ENCODE data around the gene LINS1.
"Not testable (repeated sequence)": the region's sequence is repeated elsewhere in the genome, so short reads cannot be mapped to it uniquely, and the experiment has no call there.

Gene LINS1

DNA sequence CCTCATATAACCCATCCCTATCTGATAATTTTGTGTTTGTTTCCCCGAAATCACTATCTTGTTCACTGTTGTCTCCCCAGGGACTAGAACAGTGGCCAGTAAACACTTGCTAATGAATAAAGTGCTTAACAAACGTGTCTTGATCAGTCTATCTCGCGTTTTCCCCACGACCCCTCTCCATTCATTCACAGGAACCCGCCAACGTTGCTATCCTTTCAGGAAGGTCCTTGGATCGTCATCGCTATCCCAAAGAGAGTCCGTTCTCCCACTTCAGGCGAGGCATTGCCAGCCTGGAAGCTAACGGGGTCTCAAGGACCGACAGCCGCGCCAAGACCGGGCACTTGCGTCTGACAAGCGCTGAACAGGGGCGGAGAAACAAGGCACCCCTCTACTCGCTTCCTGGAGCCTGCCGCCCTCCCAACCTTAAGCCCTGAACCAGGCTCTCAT, 344 bp downstream of the LINS1 start:
- DNase-seq: no peak

DNA sequence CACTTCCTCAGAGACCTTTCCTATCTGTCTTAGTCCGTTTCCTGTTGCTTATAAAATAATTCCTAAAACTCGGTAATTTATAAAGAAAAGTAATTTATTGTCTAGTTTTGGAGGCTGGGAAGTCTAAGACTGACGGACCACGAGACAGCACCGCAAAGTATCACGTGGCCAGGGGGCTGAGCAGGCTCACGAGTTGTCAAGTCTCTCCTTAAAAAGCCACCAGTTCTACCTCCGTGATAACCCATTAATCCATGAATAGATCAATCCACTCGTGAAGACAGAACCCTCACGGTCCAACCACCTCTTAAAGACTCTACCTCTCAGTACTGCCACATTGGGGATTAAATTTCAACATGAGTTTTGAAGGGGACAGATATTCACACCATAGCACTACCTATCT, 821 bp downstream of the LINS1 start:
- peak; percentile 36 for DNase-seq

DNA sequence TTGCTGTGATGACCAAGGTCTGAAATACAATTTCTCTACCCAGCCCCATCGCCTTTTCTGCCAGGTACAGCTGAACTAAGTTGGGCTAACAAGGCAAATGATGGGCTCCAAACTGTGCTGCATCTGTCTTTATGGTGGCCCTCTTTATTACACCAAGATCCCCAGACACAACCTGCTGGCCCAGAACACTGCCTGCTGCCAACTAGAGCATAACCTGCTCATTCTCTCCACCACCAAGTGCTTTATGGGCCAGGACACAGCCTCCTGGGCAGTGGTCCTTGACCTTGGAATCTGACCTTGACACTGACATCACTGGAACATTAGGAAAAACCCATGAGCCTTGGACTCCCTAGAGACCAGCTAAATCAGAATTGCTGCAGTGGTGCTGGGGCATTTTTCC, 3.3 kb downstream of the LINS1 start:
- DNase-seq: no peak

DNA sequence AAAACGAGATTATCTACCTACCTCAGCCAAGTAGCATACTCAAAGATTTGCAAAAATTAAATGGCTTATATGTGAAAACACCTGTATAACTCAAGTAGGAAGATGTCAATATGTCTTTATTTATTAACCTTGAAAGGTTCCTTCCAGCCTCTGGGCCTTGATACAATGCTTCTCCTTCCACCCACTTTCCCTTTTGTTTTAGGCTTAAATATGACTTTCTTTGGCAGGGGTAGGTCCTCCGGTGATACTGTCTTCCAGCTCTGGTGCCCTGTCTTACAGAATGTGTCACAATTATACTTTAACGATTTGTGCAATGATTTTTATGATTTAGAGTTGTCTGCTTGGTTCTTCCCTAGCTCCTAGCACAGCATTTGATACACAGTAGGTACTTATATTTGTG, 4.1 kb downstream of the LINS1 start:
- no peak for DNase-seq

DNA sequence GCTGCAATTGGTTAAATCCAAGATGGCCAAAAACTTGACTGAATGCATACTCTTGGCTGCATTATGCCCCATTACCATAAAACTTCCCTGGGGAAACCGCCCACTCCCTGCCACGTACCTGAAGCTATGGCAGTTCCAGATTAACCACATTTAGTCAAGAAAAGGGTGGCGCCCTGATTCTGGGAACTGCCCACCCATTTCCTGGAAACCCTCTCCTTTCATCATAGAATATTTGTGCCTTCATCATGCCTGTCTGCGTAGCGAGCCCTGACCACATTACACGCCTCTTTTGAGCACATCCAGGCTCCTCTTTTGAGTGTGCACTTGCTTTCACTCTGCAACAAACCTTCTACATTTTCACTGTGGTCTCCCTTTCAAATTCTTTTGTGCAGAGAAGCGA, 5.2 kb downstream of the LINS1 start:
- peak; percentile 83 for DNase-seq

DNA sequence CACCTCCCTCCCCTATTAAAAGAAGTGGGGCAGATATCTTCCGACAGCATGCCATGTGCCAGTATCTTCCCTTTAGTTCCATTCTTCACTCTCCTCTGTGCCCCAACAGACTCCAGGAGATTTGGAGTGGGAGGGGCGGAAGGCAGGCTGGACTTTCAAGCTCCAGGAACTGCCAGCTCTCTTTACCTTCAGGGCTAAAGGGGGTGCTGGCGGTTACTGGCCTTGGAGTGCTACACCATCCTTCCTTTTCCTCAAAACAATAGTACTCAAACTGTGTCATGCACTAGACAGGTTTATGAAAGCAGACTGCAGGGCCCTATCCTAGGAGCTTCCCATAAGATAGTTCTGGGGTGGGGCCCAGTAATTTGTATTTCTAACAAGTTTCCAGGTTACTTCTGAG, 6.0 kb downstream of the LINS1 start:
- DNase-seq: no peak

DNA sequence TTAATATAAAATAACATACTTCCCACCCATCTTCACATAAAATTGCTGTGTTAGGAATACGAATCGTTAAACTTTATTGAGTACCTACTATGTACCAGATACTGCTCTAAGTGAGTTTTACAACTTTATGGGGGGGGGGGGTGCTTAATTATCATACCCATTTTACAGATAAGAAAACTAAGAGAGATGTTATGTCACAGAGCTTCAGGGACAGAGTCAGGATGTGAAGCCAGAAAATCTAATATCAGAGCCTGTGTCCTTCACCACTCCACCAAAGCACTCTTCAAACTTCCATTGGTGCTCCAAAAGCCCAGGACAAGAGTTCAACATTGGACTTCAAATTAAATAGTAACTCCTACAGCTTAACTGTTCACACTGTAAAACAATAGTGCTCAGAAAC, 8.6 kb downstream of the LINS1 start:
- no peak for DNase-seq

DNA sequence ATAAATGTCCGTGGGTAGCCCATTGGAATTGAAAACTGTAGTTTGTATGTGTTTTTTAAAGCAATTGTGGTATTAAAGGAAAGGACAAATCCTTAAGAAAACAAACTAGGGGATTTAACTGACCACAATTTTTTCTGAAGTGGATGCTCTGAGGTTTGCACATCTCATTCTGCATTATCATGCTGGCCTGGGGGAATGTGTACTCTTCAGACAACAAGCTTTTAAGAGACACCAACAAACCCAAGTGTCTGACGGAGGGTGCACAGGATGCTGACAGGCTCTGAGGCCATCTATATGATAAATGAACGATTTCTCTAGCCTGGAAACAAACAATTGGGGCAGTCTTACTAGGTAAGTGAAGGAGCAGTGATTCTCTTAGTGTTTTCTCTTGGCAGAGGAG, 9.1 kb downstream of the LINS1 start:
- no peak for DNase-seq

DNA sequence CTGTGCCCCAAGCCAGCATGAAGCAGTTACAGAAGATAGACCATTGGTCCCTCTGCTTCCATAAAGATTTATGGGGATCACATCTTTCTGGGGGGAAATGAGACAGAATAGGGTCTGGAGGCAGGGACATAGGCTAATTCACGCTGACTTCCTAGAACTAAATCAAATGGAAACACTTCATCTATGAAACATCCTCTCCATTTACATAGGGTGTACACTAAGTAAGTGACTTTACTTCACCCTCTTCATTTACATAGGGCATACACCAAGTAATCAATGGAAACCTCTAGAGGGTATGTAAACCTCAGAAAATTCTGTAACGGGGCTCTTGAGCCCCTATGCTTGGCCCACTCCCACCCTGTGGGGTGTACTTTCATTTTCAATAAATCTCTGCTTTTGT, 10.1 kb downstream of the LINS1 start:
- DNase-seq: no peak

DNA sequence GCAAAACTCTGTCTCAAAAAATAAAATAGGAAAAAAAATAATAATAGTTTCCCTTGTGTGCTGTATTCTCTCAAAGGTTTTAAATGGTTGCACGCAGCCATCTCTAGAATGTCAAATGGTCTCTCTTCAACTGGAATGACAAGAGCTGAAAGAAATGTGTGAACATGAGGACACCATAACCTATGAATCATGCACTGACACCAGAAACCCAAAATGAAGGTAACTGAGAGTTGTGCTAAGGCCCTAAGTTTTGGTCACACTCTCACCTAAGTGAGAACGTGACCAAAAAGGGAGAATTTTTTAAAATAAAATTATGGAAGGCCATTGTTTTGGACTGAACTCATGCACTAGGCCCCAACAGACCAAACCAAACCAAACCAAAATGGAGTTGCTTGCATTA, 10.8 kb downstream of the LINS1 start:
- DNase-seq: not testable (repeated sequence)

DNA sequence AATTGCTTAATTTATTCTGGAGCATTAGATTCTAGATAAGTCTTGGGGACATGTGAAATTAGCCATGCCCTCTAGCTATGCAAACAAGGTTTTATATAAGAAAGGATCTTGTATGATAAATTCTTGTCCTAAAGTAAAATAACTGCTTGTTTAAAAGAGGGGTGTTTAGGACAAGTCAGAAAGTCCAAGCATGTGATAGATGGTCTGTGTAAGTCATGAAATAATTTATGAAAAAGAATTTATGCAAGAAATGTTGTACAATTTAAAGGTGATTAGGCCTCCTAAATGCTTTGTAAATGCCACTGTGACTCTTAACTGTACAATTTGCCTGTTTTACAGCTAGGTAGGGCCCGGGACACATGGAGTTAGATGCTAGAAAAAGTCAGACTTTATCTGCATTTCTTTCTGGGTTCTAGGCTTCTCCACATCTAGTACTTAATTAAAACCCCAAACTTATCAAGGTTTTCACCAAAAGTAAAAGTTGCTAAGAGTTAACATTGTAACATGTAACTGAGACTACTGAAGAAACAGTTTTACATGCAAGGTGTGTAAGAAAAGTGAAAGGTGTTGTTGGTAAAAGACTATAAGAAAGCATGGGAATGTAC, 13.2 kb downstream of the LINS1 start:
- DNase-seq: no peak

DNA sequence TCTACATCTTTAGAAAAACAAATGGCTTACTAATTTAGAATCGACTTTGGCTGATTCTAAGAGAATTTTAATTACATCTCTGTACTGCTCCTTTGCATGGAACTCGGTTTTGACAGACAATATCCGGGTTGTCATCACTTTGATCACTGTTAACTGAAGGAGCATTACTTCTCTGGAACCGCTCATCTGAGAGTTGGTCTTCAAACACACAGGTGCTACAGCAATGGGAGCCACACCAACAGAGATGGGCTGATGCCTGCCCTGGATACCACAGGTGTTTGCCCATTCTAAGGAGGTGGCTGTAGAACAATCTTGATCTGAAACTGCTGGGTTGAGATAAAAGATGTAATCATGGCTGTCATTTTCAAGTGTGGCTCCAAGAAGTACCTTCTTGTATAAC, 21.6 kb downstream of the LINS1 start:
- DNase-seq: no peak

DNA sequence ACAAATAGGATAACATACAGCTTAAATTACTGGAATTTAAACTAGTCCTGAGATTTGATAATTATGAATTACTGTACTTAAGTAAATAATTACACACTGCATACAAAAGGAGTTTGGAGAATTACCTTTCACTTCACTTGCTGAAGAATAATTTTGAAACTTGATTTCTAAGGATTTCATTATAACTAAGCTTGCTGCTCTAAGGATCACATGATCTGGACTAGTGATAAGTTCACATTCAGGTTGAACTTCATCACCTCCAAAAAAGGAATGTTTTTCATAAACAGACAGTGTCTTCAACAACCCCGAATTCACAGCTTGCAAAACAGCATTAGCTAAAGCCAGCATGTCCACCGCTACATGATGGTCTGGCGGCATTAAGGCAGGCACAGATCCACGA, 28.5 kb downstream of the LINS1 start:
- no peak for DNase-seq

DNA sequence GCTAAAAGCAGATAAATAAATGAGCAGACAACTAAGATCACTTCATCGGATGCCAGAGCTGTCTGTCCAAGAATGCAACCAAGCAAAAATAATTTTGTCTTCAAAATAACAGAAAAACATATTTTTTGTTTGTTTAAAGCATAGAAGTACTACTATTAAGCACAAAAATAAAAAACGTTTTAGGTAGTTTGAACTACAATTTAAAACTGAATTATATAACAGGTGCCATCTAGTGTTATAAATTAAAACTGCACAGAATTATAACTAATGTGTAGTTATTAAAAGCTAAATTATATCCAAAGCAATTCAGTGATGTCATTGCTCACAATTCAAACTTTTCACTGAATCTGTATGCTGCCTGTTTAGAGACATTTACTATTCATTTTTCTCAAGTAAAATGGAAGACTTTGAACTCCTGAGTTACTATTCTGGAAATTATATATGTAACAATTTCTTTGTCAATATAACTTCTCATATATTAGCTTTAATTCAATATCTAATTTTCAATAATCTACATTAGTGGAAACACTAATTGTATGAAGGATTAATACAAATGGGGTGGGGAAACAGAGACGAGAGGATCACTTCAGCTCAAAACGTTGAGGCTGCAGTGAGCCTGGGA, 29.5 kb downstream of the LINS1 start:
- DNase-seq: no peak

DNA sequence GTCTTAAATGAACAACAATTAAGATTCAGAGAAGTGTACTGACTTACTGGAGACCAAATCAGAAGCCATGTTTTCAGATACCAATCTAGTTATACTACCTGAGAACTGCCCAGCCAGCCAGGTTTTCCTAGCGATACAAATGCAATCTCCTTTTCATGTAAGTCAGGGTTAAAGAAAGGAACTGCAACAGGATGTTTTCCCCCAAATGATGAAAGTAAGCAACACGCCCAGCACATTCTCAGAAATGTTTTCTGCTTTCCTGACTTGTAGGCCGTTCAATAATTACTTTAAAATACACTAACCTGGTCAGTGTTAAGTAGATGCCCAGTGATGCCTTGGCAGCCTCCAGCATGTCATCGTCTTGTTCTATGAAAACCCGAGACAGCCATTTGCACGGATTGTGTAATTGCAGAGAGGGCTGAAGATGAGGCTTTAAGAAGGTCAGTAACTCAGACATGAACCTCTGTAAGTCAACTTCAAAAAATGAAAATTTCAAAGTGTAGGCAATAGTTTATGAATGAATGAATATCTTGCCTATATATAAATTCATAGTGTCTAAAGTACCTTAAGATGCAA, 30.3 kb downstream of the LINS1 start:
- no peak for DNase-seq

DNA sequence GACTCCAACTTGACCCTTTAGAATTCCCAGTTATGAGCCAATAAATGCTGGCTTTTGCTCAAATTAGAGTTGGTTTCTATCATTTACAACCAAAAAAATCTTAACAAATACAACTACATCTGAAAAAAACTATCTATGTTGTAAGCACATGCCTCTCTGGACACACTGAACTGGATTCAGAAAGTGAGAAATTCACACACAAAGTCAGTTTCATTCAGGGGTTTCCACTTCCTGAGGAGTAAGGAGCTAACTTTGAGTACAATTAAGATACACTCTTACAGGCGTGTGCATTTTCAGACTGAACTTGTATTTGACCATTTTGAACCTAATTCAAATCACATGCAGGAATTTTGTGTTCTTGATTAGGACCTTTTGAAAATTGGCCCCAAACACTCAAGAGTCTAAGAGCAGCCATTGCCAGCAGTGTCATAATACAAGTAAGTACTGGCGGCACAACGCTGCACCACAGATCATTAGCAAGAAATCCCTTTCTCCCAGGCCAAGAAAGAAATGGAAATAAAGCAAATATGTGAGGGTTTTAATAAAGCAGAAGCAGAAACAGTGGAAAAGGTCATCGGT, 31.2 kb downstream of the LINS1 start:
- no peak for DNase-seq

DNA sequence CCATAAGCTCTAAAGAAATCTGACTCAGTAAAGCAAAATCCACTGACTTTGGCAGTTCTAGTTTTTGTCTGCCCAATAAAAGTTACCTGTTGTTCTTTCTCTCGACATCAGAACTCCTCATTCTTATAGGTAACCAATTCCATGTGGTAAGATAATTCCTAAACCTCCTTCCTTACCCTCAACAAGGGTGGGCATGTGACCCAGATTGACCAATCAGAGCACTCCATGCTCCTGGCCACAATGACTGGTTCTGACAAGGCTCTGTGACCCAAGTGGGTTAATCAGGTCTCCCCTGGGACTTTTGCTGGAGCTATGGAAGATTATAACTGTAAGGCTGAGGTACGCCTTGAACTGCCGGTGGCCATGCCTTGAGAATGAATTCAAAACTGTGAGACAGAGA, 31.7 kb downstream of the LINS1 start:
- DNase-seq: no peak

DNA sequence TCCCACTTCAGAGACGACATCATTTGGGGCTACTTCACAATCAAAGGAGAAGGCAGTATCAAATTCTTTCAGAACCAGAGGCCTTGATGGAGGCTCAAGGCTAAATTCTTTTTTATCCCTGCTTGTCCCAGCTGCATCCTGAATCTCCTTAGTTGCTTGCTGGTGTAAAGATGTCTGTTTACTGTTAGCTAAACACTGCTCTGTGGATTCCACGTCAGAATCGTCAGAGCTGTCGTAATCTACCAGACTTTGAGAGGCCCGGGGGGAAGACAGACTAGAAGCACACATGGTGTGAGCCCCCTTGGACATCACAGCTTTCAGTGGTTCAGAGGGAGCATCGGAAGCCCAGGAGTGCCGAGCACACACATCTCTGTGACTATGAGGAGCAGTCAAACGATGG, 32.6 kb downstream of the LINS1 start:
- no peak for DNase-seq

DNA sequence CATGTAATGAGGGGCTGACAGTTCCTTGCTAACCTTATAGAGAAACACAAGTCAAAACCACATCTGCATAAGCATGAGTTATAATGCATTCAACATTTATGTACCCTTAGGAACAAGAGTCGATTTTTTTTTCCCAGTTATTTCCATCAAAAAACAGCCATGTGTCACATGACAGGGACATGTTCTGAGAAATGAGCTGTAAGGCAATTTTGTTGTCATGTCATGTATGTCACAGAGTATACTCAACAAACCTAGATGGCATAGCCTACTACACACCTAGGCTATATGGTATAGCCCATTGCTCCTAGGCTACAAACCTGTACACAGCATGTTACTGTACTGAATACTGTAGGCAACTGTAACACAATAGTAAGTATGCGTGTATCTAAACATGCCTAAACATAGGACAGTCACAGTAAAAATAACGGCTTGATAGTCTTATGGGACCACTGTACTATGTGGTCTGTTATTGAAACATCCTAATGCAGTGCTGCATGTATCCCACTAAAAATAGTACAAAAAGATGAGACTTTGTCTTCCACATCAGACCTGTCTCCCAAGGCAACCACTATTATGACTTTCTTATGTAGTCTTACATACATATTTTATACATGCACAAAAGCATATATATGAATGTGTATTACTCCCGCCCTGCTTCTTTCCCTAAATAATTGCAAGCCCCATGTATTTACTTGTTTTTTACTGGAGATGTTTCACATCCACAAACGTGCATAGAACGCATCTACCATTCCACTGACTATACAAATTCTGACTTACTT, 34.9 kb downstream of the LINS1 start:
- no peak for DNase-seq

DNA sequence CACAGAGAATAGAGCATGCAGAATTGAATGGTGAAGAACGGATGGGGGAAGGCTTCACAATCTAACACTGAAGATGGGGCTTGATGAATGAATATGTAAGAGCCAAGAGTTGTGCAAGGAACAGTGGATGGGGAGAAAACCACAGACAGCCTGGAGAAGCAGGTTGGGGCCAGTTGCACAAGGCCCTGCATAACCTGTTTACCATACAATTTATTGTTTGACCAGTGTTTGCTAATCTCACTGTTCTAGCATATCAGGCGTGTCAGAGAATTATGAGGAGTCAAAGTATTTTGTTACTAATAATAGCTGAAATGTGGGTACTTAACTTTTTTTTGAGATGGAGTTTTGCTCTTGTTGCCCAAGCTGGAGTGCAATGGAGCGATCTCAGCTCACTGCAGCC, 36.4 kb downstream of the LINS1 start:
- DNase-seq: no peak

DNA sequence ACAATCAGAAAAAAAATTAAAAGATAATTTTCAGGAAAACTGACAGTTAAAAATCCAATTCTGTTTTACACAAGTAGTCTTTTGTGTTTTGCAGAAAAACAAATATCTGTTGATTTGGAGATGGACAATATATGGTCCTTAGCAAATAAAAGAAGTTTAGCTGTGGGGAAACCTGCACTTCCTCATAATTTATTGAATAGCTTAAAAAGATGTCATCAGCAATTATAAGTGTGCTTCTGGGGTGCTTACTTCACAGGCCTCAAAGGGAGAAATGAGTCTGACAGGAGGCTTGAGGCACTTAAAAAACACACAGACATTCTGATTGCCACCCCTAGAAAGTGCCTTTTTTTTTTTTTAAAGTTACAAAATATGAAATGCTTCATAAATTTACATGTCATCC, 41.7 kb downstream of the LINS1 start:
- DNase-seq: no peak

DNA sequence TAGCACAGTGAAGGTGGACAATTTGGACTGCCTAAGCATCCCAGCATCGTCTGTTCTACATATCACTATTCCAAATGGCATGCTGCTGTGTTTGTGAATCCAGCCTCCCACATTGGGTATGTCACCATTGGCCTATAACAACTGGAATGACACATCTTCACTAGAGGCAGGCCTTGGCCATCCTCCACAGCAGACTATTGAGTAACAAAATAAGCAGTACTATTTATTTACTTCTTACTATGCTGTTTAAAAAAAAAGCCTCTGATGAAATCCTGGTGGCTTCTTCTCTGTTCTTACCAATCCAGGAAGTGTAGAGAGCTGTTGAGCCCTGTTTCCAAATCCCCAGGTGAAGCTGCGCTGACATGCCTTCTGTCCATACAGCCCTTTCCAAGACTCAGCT, 42.7 kb downstream of the LINS1 start:
- no peak for DNase-seq

DNA sequence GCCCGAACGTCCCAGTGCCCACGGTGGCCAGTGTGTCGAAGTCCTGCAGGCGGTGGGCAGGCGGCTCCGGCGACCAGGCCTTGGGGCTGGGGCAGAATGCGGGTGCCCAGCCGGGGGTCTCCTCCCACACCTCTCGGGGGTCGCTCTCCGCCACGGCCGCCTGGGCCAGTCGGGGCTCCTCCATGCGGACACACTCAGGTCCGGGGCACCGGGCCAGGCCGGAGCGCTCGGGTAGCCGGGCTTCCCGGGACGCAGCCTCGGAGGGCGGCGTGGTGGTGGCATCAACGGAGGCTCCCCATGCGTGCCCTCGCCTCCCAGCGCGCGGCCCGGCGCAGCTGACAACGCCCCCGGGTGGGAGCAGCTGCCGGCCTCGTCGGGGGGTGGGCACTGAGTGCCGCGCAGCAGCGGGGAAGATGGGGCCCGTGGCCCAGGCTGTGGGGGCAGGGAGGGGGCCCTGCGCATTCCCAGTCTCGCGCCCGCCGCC, 43.2 kb downstream of the LINS1 start:
- no peak for DNase-seq

DNA sequence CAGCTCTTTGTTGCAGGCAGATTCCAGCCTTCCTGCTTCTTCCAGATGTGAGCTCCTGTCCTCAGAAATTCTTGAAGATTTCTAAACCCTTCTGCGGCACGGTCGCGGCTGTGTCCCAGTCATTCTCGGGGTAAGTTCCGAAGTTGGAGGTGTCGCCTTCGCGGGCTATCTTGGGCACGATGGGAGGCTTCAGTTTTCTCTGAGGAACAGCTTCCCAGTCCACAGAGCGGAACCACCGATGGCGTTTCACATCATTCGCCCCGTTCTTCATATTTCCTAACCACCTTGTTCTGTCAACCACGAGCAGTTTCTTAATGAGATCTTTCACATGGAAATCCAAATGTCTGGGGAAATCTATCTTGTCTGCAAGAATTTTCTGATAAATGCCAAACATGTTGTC, 48.5 kb downstream of the LINS1 start:
- DNase-seq: no peak

All from activated CD4-positive, alpha-beta T cell treated with anti-CD3 and anti-CD28 coated beads, Interleukin-2, amount 50 U/mL, for 1 hour (primary cell).